IPS-11a (cell line): ENCODE measurements around the gene KCNQ5.

ENCODE experiments used
- H3K4me3 ChIP-seq: one replicate; pipeline ENCODE4 v1.5.1; 2013; ENCODE audit warnings: low read depth, low read length, control low read depth

KCNQ5 gene

GRCh38 chr6:72789145-72789544, 167.3 kb downstream of the KCNQ5 start:
- H3K4me3 ChIP-seq = no peak overlapping the region

DNA sequence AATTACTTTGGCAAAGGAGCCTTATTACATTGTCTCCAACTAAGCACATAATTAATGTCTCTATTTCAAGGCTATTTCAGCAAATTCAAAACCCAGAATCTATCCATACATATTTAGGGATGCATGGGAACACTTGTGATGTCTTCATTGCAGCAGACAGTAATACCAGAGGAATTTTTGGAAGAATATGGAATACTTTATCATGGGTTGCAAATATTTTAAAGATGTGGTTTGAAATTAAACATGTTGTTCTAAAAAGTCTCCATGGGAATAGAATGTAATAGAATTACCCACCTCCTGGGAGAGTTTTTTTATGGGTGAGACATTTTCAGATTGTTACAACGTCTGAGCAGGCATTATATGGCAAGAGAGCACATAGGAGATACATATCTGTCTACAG, 170.8 kb downstream of the KCNQ5 start:
- no peak overlapping the region for H3K4me3 ChIP-seq

DNA sequence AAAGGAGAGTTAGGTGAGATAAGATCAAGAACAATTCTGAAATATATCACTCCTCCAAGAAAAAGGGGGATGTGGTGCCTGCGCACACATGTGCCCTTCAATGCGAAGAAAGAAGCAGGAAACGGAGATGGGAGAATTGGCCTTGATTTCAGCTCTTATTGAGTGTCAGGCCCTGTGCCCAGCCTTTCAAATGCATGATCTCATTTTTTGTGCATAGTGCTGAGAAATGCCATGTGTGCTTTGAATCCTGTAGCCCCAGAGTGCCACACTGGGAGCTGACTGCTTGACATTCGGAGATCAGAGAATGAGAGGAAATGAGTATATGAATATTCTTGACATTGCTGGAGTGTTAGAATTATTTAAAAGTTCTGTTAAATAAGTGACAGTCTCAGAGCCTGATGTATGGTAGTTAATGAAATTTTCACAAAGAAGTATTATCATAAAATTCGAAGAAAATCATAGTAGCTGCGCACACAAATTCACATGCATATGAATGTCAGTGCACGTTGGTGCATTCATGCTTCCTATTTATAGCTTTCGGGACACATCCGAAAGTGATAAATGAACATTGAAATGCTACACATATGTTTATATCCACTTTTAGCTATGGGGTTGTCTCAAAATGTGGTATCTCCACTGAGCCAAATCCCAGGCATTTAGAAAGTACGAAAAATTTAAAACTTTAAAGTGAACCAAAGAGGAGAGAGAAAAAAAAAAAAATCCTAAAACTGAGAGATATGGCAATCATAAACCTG, 172.0 kb downstream of the KCNQ5 start:
- no peak overlapping the region for H3K4me3 ChIP-seq

DNA sequence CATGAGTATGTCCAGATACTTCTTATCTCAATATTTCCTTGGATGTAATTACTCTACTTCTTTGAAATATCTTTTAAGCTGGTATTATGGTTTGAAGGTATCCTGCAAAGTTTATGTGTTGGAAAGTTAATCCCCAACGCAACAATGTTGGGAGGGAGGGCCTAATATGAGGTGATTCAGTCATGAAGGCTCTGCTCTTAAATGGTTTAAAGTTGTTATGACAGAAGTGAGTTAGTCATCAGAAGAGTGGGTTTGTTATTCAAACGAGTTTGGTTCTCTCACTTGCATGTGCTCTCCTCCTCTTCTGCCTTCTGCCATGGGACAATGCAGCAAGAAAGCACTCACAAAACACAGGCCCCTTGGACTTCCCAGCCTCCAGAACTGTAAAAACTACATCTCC, 176.3 kb downstream of the KCNQ5 start:
- H3K4me3 ChIP-seq = no peak overlapping the region

GRCh38 chr6:72809746-72810379, 188.0 kb downstream of the KCNQ5 start:
- no peak overlapping the region for H3K4me3 ChIP-seq

DNA sequence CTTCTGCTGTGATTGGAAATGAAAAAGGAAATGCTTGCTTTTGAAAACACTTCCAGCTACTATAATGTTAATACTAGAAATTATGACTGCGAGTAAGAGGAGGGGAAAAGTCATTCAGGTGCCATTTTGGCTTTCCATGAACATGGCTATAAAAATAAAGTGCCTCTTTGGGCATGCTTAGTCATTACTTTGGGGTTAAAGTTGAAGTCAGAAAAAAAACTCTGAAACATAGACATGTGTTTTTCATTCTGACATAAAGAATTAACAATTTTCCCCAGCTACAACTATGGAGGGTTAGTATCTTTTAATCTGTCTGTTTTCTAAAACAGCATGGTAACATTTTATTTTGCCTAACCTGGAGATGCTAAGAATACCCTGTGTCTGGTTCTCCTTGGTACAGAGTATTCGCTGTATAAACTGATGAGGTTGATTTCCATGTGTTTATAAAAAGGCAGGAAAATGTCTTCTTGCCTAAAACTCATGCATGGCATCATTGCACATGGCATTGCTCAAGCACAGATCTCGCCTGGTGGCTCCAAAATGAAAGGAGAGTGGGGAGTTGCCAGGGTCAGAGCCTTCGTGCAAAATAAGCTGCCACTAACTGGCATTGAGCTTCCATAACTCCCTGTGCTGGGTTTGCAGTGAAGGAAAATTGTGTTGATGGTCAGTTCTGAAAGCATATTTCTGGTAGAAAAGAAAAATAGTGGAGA, 188.9 kb downstream of the KCNQ5 start:
- no peak overlapping the region for H3K4me3 ChIP-seq

DNA sequence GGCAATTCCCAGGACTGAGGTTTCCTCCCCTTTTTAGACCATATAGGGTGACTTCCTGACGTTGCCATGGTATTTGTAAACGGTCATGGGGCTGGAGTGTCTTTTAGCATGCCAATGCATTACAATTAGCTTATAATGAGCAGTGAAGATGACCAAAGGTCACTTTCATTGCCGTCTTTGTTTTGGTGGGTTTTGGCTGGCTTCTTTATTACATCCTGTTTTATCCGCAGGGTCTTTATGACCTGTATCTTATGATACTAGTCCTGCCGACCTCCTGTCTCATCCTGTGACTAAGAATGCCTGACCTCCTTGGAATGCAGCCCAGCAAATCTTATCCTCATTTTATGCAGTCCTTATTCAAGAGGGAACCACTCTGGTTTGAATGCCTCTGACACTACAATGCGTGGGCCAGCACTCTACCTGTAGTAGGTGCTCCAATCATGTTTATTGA, 190.1 kb downstream of the KCNQ5 start:
- H3K4me3 ChIP-seq = no peak overlapping the region

DNA sequence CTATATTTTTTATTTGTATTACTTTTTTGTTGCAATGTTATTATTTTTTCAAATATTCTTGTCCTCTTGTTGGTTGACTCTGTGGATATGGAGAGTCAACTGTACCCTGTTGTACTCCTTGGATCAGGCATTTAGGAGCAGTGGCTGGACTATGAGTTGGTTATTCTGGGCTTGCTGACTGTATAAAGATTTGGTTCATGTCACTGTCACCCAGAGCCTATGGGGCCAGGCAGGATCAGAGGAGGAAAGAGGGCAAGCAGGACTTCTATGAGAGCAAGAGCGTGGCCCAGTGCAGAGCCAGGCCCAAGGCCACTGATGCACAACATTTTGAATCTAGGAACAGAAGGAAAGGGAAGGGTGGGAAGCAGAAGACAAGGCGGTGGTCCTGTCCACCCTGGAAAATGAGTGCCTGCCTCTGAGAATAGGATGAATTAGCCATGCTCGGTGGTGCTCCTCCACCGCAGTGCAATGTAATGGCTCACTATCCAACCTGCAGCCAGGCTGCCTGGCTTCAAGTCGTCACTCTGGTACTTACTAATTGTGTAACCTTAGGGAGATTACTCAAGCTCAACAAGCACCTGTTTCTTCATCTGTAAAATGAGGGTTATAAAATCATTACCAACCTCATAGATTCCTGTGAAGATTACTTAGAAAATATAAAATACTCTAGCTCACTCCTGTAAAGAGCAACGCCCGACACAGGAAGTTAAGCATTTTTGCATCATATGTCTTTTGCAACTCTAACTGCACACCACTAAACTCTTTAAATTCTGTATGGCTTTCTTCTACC, 192.1 kb downstream of the KCNQ5 start:
- no peak overlapping the region for H3K4me3 ChIP-seq

DNA sequence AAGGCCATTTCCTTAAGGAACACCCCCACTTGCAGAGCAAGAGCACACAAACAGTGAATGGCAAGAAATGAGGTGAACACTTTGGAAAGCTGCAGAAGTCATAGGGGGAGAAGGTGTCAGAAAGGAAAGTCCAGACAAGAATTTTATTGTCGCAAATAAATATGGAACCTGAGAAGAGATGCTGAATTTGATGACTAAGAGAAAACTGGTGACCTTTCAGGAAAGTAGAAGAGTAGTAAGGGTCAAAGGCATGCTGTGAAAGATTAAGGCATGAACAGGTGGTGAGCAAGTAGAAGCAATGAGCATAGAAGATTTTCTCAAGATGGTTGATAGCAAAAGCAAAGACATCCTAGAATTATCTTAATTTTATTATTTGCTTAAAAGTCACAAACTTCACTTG, 194.2 kb downstream of the KCNQ5 start:
- no peak overlapping the region for H3K4me3 ChIP-seq

- no peak overlapping the region for H3K4me3 ChIP-seq
Observed at GRCh38 chr6:72817208-72817607, 195.3 kb downstream of the KCNQ5 start.

GRCh38 chr6:72819609-72820008, 197.7 kb downstream of the KCNQ5 start:
- H3K4me3 ChIP-seq = no peak overlapping the region

DNA sequence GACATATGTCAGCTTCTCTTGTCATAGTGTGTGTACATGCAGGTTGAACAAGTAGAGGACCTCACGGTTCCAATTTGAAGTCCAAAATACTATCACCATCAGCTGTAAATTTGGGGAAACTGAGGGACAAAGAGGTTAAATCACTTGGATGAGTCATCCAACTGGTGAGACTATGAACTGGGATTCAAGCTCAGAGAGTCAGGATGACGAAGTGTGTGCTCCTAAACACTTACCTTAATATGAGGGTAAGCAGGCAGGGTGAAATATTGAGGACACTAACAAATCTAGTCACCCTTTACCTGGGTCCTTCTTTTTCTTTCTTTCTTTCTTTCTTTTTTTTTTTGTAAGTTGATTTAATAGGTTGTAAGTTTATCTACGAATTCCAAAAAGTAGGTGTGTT, 198.3 kb downstream of the KCNQ5 start:
- H3K4me3 ChIP-seq = no peak overlapping the region

- H3K4me3 ChIP-seq = no peak overlapping the region
Observed at GRCh38 chr6:72820906-72821305, 199.0 kb downstream of the KCNQ5 start.

GRCh38 chr6:72822023-72822422, 200.2 kb downstream of the KCNQ5 start:
- H3K4me3 ChIP-seq = no peak overlapping the region

- H3K4me3 ChIP-seq = no peak overlapping the region
Observed at GRCh38 chr6:72822691-72823090, 200.8 kb downstream of the KCNQ5 start.

DNA sequence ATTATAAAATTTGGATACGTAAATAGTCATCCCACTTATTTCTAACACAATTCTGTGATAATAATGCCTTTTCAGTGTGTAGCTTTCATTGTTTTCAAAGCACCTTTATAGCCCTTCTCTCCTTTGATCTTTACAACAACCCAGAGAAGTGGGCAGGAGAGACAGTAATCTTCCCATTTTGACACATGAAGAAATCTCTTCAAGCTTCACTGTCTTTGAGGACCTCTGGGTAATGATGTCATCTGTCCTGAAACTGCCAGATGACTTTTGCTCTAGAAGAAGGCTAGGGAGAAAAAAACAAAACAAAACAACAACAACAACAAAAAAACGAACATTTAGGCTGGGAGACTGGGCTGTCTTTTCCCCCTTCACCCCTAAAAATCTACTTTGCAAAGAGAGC, 203.0 kb downstream of the KCNQ5 start:
- no peak overlapping the region for H3K4me3 ChIP-seq

DNA sequence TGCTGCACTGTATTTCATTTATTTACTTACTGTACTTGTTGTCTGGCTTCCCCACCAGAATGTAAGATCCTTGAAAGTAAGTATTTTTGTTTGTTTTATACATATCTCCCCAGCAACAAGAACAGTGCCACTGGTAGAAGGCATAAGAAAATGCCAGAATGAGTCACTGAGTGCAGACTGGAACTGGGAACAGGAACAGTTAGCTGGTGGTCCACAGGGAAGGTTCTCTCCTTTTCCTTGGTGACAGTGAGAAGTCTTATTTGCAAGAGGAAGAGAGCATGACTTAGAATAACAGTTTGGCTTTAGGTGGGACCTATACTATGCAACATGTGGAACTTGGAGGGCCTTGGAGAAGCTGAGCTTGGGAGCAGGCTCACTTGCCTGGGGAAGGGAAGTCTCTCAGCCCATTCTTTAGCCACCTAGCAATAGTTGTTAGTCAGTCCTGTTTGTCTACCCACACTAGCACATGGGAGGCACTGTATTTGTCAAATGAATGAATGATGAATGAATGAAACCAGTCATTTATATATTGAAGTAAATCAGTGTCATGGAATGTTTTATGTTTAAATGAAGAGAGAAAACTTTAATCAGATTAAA, 203.5 kb downstream of the KCNQ5 start:
- H3K4me3 ChIP-seq = no peak overlapping the region

GRCh38 chr6:72826037-72826436, 204.2 kb downstream of the KCNQ5 start:
- H3K4me3 ChIP-seq = no peak overlapping the region

GRCh38 chr6:72826744-72827438, 205.0 kb downstream of the KCNQ5 start:
- no peak overlapping the region for H3K4me3 ChIP-seq

GRCh38 chr6:72828904-72829303, 207.0 kb downstream of the KCNQ5 start:
- no peak overlapping the region for H3K4me3 ChIP-seq
